Mesenchymal stem cell (in vitro differentiated cells and primary cell): ENCODE data around the gene BID.

ENCODE experiments used
- DNase-seq: peaks from one replicate; pipeline ENCODE4 v3.0.0-alpha.2; 2013
- H2AFZ ChIP-seq: one replicate; pipeline ENCODE4 v1.6.1; 2013; ENCODE audit warnings: low read depth, mild to moderate bottlenecking, control low read depth, inconsistent platforms, low read length, moderate library complexity
- H2AK5ac ChIP-seq: 2 replicates; pipeline ENCODE4 v1.6.1; 2013; ENCODE audit warnings: low read length, moderate library complexity, mild to moderate bottlenecking, inconsistent platforms; ENCODE audit not compliant: severe bottlenecking
- H2BK120ac ChIP-seq: one replicate; pipeline ENCODE4 v1.6.1; 2013; ENCODE audit warnings: low read depth, mild to moderate bottlenecking, inconsistent platforms, low read length, moderate library complexity
- H2BK12ac ChIP-seq, 2 experiments: one replicate each; pipeline ENCODE4 v1.6.1; 2013; ENCODE audit warnings: inconsistent platforms in 2 of 2, low read length in 2 of 2, mild to moderate bottlenecking in 2 of 2, moderate library complexity in 2 of 2, control low read depth in 1 of 2
- H2BK15ac ChIP-seq: one replicate; pipeline ENCODE4 v1.6.1; 2013; ENCODE audit warnings: mild to moderate bottlenecking, low read depth, inconsistent platforms; ENCODE audit not compliant: poor library complexity, severe bottlenecking
- H2BK5ac ChIP-seq: 2 replicates; pipeline ENCODE4 v1.6.1; 2013; ENCODE audit warnings: low read depth, mild to moderate bottlenecking, low read length, control low read depth, inconsistent platforms; ENCODE audit not compliant: poor library complexity, severe bottlenecking
- H3K14ac ChIP-seq, 2 experiments: one replicate each; pipeline ENCODE4 v1.6.1; 2013; ENCODE audit warnings: inconsistent platforms in 2 of 2, low read length in 2 of 2, control low read depth in 1 of 2, mild to moderate bottlenecking in 1 of 2, moderate library complexity in 1 of 2
- H3K18ac ChIP-seq, 2 experiments: one replicate each; pipeline ENCODE4 v1.6.1; 2013; ENCODE audit warnings: inconsistent platforms in 2 of 2, low read length in 2 of 2, control low read depth in 1 of 2, low read depth in 1 of 2, mild to moderate bottlenecking in 1 of 2
- H3K23ac ChIP-seq, 2 experiments: one replicate each; pipeline ENCODE4 v1.6.1; 2013; ENCODE audit warnings: inconsistent platforms in 2 of 2, low read length in 2 of 2, mild to moderate bottlenecking in 2 of 2, moderate library complexity in 2 of 2, control low read depth in 1 of 2
- H3K27ac ChIP-seq: 2 replicates; pipeline ENCODE4 v1.5.1; 2013; ENCODE audit warnings: mild to moderate bottlenecking, moderate library complexity, low read length, control low read depth, inconsistent platforms; ENCODE audit not compliant: poor library complexity, severe bottlenecking
- H3K27me3 ChIP-seq, 2 experiments: 2 replicates each; pipeline versions ENCODE4 v1.6.1 to v1.7.0; 2013; ENCODE audit warnings: low read length in 2 of 2, mild to moderate bottlenecking in 2 of 2, moderate library complexity in 2 of 2, control low read depth in 1 of 2, inconsistent platforms in 1 of 2; ENCODE audit not compliant: control insufficient read depth in 1 of 2, insufficient read depth in 1 of 2
- H3K36me3 ChIP-seq, 2 experiments: 2 replicates each; pipeline versions ENCODE4 v1.6.1 to v1.7.0; 2013; ENCODE audit warnings: low read length in 2 of 2, control low read depth in 1 of 2, inconsistent platforms in 1 of 2, low read depth in 1 of 2, mild to moderate bottlenecking in 1 of 2; ENCODE audit not compliant: insufficient read depth in 2 of 2, control insufficient read depth in 1 of 2
- H3K4ac ChIP-seq, 2 experiments: one replicate each; pipeline ENCODE4 v1.6.1; 2013; ENCODE audit warnings: inconsistent platforms in 2 of 2, low read length in 2 of 2, mild to moderate bottlenecking in 2 of 2, moderate library complexity in 2 of 2, control low read depth in 1 of 2, low read depth in 1 of 2
- H3K4me1 ChIP-seq: 2 replicates; pipeline ENCODE4 v1.6.1; 2013; ENCODE audit warnings: low read depth, low read length, control low read depth; ENCODE audit not compliant: control insufficient read depth, insufficient read depth
- H3K4me2 ChIP-seq: 2 replicates; pipeline ENCODE4 v1.6.1; 2013; ENCODE audit warnings: low read length, mild to moderate bottlenecking, inconsistent platforms; ENCODE audit not compliant: poor library complexity, severe bottlenecking
- H3K4me3 ChIP-seq, 2 experiments: 2 replicates each; pipeline versions ENCODE4 v1.5.1 to v1.7.0; 2013; ENCODE audit warnings: low read length in 2 of 2, mild to moderate bottlenecking in 2 of 2, control low read depth in 1 of 2, low read depth in 1 of 2; ENCODE audit not compliant: insufficient read depth in 1 of 2
- H3K79me1 ChIP-seq: replicated peaks from 2 replicates; pipeline ENCODE4 v1.6.1; 2013; ENCODE audit warnings: mild to moderate bottlenecking, control low read depth, low read length, inconsistent platforms; ENCODE audit not compliant: poor library complexity, severe bottlenecking
- H3K9ac ChIP-seq: 2 replicates; pipeline ENCODE4 v1.7.0; 2013; ENCODE audit warnings: mild to moderate bottlenecking, low read length, moderate library complexity
- H3K9me3 ChIP-seq: 2 replicates; pipeline ENCODE4 v1.7.0; 2013; ENCODE audit warnings: mild to moderate bottlenecking, low read length; ENCODE audit not compliant: control insufficient read depth
- H4K8ac ChIP-seq: one replicate; pipeline ENCODE4 v1.6.1; 2013; ENCODE audit warnings: inconsistent platforms, mild to moderate bottlenecking, low read length, moderate library complexity
- H4K91ac ChIP-seq: one replicate; pipeline ENCODE4 v1.6.1; 2013; ENCODE audit warnings: mild to moderate bottlenecking, low read length, inconsistent platforms
- WGBS: methylation state at CpG from one replicate; pipeline ENCODE4 v1.1.7; 2013; ENCODE audit warnings: mixed read lengths; 5-methylcytosine and 5-hydroxymethylcytosine counted together

Gene BID

DNA sequence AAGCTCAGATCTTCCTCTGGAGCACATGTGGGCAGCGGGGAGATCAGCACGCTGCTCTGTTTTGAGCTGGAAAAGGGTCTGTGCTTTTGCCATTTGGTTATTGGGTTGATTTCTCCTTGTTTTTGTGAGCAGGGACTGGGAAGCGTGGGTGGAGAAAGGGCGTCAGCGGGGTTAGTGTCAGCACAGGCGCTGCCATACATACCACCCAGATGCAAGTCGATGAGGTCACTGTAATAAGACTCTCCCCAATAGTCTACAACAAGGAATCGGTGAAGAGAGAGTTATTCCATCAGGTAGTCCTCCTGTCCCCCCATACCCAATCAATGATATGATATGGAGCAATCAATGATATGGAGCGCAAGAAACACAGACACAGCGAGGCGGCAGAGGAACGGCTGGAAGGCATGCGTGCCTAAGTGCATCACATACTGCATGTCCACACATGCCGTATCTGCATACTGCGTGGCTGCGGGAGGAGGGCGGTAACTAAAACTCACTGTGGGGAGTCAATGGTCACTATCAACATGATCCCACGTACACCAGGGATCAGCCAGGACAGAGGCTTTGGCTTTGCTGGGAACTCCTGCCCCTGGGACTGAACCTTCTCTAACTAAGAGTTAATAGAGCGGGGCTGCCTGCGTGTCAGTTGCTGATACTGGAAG lies 29.5 kb upstream of the BID start:
- Histone ChIP-seq H2BK120ac (no peak overlapping the region), H3K4ac (no peak overlapping the region), H3K79me1 (peaks cover 21% of the 10 kb centered on the region), H3K9me3 (no peaks in the 10 kb centered on the region), H3K27ac (no peak overlapping the region), H3K4me1 (peaks cover 28% of the 10 kb centered on the region), H2BK5ac (no peak overlapping the region), H3K18ac (no peak overlapping the region), H2BK12ac (no peak overlapping the region), H3K4me2 (no peak overlapping the region), H3K27me3 (no peaks in the 10 kb centered on the region), H3K36me3 (peaks cover 51 to 62% of the 10 kb centered on the region in 2 experiments), H3K14ac (no peak overlapping the region), H3K9ac (no peak overlapping the region), H4K91ac (no peak overlapping the region), H4K8ac (no peak overlapping the region), H3K23ac (no peak overlapping the region), H3K4me3 (no peak overlapping the region), H2BK15ac (no peak overlapping the region), H2AFZ (no peak overlapping the region), H2AK5ac (no peak overlapping the region)
- DNase-seq, result no peak
- 96% methylated on average over 20 of the region's 20 CpGs for WGBS

DNA sequence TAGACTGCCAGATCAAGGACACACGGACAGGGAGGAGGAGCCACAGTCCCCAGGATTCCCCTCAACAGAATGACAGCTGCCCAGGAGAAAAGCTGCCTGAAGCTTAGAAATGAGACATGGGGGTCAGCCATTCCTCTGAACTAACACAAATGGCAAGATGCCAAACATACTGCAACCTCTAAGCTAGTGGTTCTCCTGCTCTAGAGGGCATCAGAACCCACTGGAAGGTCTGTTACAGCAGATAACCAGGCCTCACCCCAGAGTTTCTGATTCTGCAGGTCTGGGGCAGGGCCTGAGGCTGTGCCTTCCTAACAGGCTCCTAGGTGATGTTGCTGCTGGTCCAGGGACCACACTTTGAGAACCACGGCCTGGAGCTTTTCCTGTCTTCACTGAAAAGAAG lies 28.6 kb upstream of the BID start:
- H2AK5ac ChIP-seq, result no peak overlapping the region
- H2AFZ ChIP-seq, result no peak overlapping the region
- no peak overlapping the region for H3K4me2 ChIP-seq
- DNase-seq, result no peak
- no peak overlapping the region for H4K91ac ChIP-seq
- no peak overlapping the region for H3K14ac ChIP-seq
- H3K27ac ChIP-seq, result no peak overlapping the region
- peaks cover 23% of the 10 kb centered on the region for H3K79me1 ChIP-seq
- no peak overlapping the region for H3K4me3 ChIP-seq
- H2BK120ac ChIP-seq, result no peak overlapping the region
- no peak overlapping the region for H2BK12ac ChIP-seq
- H3K18ac ChIP-seq, result no peak overlapping the region
- no peak overlapping the region for H3K4ac ChIP-seq
- no peaks in the 10 kb centered on the region for H3K27me3 ChIP-seq
- H3K4me1 ChIP-seq, result peaks cover 19% of the 10 kb centered on the region
- H2BK15ac ChIP-seq, result no peak overlapping the region
- no peak overlapping the region for H3K9ac ChIP-seq
- no peak overlapping the region for H2BK5ac ChIP-seq
- H4K8ac ChIP-seq, result no peak overlapping the region
- H3K36me3 ChIP-seq, result peaks cover 42 to 53% of the 10 kb centered on the region in 2 experiments
- 95% methylated on average over 2 of the region's 2 CpGs for WGBS
- no peaks in the 10 kb centered on the region for H3K9me3 ChIP-seq
- no peak overlapping the region for H3K23ac ChIP-seq

DNA sequence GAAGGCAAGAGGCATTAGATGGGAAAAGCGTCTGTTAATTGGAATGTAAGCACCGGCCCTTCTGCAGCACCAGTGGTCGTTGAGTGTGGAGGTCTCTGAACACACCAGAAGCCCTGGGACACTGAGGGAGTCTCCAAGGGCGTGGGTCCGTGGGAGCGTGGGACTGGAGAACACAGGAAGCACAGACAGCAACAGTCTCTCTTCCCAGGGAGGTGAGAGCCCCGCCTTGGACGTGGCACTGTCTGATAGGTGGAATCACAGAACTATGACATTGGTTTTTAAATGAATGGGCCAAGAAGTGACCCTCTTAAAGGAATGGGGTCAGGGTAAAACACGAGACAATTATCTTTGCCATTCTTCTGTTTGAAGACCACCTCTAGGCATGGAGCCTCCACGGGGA lies 28.1 kb upstream of the BID start:
- Histone ChIP-seq H4K8ac (no peak overlapping the region), H2BK15ac (no peak overlapping the region), H3K9me3 (no peaks in the 10 kb centered on the region), H3K79me1 (peaks cover 27% of the 10 kb centered on the region), H3K4me2 (no peak overlapping the region), H2AFZ (no peak overlapping the region), H3K4me1 (peaks cover 15% of the 10 kb centered on the region), H3K4me3 (no peak overlapping the region), H2BK5ac (no peak overlapping the region), H3K9ac (no peak overlapping the region), H3K36me3 (peaks cover 38 to 54% of the 10 kb centered on the region in 2 experiments), H2BK120ac (no peak overlapping the region), H3K14ac (no peak overlapping the region), H3K27ac (no peak overlapping the region), H4K91ac (no peak overlapping the region), H2BK12ac (no peak overlapping the region), H3K4ac (no peak overlapping the region), H3K23ac (no peak overlapping the region), H2AK5ac (no peak overlapping the region), H3K18ac (no peak overlapping the region), H3K27me3 (no peaks in the 10 kb centered on the region)
- DNase-seq, result no peak
- WGBS, result 96% methylated on average over 10 of the region's 10 CpGs

DNA sequence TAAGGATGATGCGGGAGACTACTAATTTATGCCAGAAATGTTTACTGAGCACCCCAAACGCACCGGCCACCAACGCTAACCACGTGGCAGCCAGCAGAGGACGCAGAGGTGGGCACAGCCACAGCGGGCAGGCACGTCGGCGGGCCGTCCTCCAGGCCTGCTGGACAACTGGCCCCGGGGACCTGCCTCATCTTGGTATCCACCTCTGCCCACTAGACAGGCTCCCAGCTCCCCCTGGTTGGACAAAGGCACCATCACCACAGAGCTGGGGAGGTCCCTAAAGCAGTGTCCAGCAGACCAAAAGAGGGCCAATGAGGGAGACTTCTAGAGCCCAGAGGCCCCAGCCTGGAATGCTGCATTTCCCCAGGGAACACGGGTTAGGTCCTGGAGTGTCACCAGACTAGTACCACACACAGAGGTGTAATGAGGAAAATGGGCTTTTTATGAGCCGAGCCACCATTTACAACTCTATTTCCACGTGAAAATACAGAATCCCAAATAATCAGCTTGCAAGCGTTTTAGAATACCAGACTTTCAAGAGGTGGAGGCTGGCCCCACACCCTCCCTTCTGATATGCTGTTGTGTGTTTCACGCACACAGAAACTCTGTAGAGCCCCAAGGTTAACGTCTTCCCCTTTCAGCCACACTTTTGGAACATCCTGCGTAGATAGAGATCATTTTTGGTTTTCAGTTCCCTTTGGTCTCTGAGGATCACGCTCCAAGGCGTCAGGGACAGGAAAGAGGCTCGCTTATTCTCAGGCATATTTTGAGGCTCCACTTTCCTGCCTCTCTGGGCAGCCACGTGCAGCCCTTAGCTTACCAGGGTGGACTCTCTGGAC lies 23.7 kb upstream of the BID start:
- 94% methylated on average over 23 of the region's 23 CpGs for WGBS
- peak overlapping the region in 1 of 2 experiments; percentile 26 for H3K14ac ChIP-seq
- no peak overlapping the region for H2AFZ ChIP-seq
- H3K18ac ChIP-seq, result no peak overlapping the region
- no peak overlapping the region for H4K8ac ChIP-seq
- H3K27ac ChIP-seq, result no peak overlapping the region
- peaks cover 13 to 60% of the 10 kb centered on the region in 2 experiments for H3K36me3 ChIP-seq
- no peak for DNase-seq
- H3K23ac ChIP-seq, result no peak overlapping the region
- H3K79me1 ChIP-seq, result peaks cover 22% of the 10 kb centered on the region
- no peak overlapping the region for H3K4me2 ChIP-seq
- no peaks in the 10 kb centered on the region for H3K27me3 ChIP-seq
- H3K9ac ChIP-seq, result no peak overlapping the region
- no peaks in the 10 kb centered on the region for H3K4me1 ChIP-seq
- no peaks in the 10 kb centered on the region for H3K9me3 ChIP-seq
- H4K91ac ChIP-seq, result no peak overlapping the region
- H3K4me3 ChIP-seq, result no peak overlapping the region
- H3K4ac ChIP-seq, result no peak overlapping the region
- no peak overlapping the region for H2AK5ac ChIP-seq
- no peak overlapping the region for H2BK15ac ChIP-seq
- H2BK12ac ChIP-seq, result no peak overlapping the region
- H2BK5ac ChIP-seq, result no peak overlapping the region
- H2BK120ac ChIP-seq, result no peak overlapping the region
